HEK293T (cell line): ENCODE data around the gene UBE2S.

ENCODE experiments used
- CTCF ChIA-PET: fragments of 350-600 bp; formaldehyde crosslinking; extraction: SDS; loops from one replicate; lab custom pipeline; 2021; ENCODE audit warnings: antibody characterized with exemption, inconsistent platforms; lab: Yijun Ruan, JAX
- POLR2A ChIA-PET: fragments of 350-600 bp; formaldehyde crosslinking; extraction: SDS; loops from one replicate; lab custom pipeline; 2020; ENCODE audit warnings: antibody characterized with exemption, inconsistent platforms; lab: Yijun Ruan, JAX
- DNase-seq: peaks from one replicate; pipeline ENCODE4 v3.0.0; 2012; ENCODE audit warnings: mixed read lengths; ENCODE audit errors: extremely low spot score
- ARNT ChIP-seq: fragments of 450-650 bp; IDR thresholded peaks from 2 replicates; pipeline ENCODE4 v1.6.1; 2017; ENCODE audit warnings: mild to moderate bottlenecking
- BHLHE40 ChIP-seq: fragments of 450-650 bp; IDR thresholded peaks from 2 replicates; pipeline ENCODE4 v1.6.1; 2016; ENCODE audit warnings: mild to moderate bottlenecking, moderate library complexity, borderline replicate concordance
- CTBP1 ChIP-seq: fragments of 450-650 bp; IDR thresholded peaks from 2 replicates; pipeline ENCODE4 v1.6.1; 2016; ENCODE audit warnings: borderline replicate concordance
- ELF4 ChIP-seq: fragments of 450-650 bp; IDR thresholded peaks from 2 replicates; pipeline ENCODE4 v1.6.1; 2017; ENCODE audit warnings: antibody characterized with exemption
- FOXA1 ChIP-seq: fragments of 450-650 bp; IDR thresholded peaks from 2 replicates; pipeline ENCODE4 v1.6.1; 2016; ENCODE audit warnings: mild to moderate bottlenecking
- FOXK2 ChIP-seq: fragments of 450-650 bp; IDR thresholded peaks from 2 replicates; pipeline ENCODE4 v1.6.1; 2016; ENCODE audit warnings: mild to moderate bottlenecking
- FOXM1 ChIP-seq: fragments of 450-650 bp; IDR thresholded peaks from 2 replicates; pipeline ENCODE4 v1.6.1; 2017; ENCODE audit warnings: mild to moderate bottlenecking, borderline replicate concordance
- HDGF ChIP-seq: fragments of 450-650 bp; IDR thresholded peaks from 2 replicates; pipeline ENCODE4 v1.6.1; 2017; ENCODE audit warnings: antibody characterized with exemption, borderline replicate concordance
- L3MBTL2 ChIP-seq: fragments of 450-650 bp; conservative IDR thresholded peaks from 2 replicates; pipeline ENCODE4 v1.6.1; 2016; ENCODE audit warnings: mild to moderate bottlenecking
- LEF1 ChIP-seq: fragments of 450-650 bp; IDR thresholded peaks from 2 replicates; pipeline ENCODE4 v1.6.1; 2017; ENCODE audit warnings: mild to moderate bottlenecking, borderline replicate concordance
- NFRKB ChIP-seq: fragments of 450-650 bp; IDR thresholded peaks from 2 replicates; pipeline ENCODE4 v1.6.1; 2016; ENCODE audit warnings: mild to moderate bottlenecking, moderate library complexity
- SP1 ChIP-seq: fragments of 450-650 bp; IDR thresholded peaks from 2 replicates; pipeline ENCODE4 v1.6.1; 2017
- SUZ12 ChIP-seq: fragments of 450-650 bp; IDR thresholded peaks from 2 replicates; pipeline ENCODE4 v1.6.1; 2016; ENCODE audit warnings: mild to moderate bottlenecking
- TARDBP ChIP-seq: fragments of 450-650 bp; IDR thresholded peaks from 2 replicates; pipeline ENCODE4 v1.6.1; 2016
- ZNF384 ChIP-seq: fragments of 450-650 bp; IDR thresholded peaks from 2 replicates; pipeline ENCODE4 v1.6.1; 2016
- TF ChIP-seq, protein P1 (sequence below): fragments of 450-650 bp; IDR thresholded peaks from 2 replicates; pipeline ENCODE4 v1.6.1; 2016

The UBE2S gene

DNA sequence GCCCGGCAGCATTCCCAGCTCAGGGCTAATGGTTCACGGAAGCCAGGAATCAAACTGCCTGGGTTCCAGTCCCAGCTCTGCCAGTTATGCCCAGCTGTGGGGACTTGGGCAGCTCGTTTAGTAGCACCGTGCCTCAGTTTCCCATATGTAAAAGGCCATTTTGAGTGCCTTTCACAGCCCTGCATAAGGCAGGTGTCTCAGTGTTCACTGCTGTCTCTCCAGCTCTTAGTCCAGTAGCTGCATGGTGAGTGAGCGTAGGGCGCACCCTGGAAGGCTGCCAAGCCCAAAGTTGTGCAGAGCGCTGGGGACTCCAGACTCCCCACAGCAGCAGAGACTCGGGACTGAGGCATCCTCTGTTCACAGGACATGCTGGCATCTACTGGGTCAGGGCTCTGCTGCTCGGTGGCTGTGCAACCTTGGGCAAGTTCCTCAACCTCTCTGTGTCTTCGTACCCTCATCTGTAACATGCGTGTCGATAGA is 16.4 kb downstream of the UBE2S start:
- DNase-seq: no peak
- no peak for TF ChIP-seq ELF4
- TF ChIP-seq SP1: no peak
- CTCF ChIA-PET: no interaction called here
- POLR2A ChIA-PET: interaction anchor here (2.6 to 9.0 kb wide), 3 partner anchors 9 to 52 kb away, joined by 13 to 72 read pairs (median 14); partner anchors contain the start of genes KMT5C and UBE2S

DNA sequence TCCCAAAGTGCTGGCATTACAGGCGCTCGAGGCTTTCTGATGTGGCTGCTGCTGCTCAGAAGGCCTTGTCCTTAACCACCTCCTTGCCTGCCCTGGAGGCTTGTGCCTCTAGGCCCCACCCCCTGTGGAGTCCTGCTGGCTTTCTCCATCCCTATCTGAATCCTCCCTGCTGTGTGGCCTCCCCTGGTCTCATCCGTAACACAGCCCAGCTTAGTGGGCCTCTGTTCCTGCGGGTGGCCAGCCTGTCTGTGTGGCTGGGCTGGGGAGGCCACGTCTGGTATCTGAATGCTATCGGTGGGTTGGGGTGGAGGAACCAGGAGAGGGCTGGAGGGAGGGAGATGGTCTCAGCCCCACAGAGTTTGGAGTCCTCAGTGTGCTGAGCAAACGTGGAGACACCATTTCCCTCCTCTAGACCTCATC is 17.1 kb downstream of the UBE2S start:
- 0 out of 2 replicates have a peak, but pooled peaks have one; percentile 35 for TF ChIP-seq L3MBTL2
- no peak for TF ChIP-seq ELF4
- no peak for DNase-seq
- ChIA-PET POLR2A (interaction anchor here (1.2 to 9.0 kb wide), 6 partner anchors 9 to 89 kb away, joined by 3 to 72 read pairs (median 10); partner anchors contain the start of genes KMT5C and UBE2S), CTCF (no interaction called here)

DNA sequence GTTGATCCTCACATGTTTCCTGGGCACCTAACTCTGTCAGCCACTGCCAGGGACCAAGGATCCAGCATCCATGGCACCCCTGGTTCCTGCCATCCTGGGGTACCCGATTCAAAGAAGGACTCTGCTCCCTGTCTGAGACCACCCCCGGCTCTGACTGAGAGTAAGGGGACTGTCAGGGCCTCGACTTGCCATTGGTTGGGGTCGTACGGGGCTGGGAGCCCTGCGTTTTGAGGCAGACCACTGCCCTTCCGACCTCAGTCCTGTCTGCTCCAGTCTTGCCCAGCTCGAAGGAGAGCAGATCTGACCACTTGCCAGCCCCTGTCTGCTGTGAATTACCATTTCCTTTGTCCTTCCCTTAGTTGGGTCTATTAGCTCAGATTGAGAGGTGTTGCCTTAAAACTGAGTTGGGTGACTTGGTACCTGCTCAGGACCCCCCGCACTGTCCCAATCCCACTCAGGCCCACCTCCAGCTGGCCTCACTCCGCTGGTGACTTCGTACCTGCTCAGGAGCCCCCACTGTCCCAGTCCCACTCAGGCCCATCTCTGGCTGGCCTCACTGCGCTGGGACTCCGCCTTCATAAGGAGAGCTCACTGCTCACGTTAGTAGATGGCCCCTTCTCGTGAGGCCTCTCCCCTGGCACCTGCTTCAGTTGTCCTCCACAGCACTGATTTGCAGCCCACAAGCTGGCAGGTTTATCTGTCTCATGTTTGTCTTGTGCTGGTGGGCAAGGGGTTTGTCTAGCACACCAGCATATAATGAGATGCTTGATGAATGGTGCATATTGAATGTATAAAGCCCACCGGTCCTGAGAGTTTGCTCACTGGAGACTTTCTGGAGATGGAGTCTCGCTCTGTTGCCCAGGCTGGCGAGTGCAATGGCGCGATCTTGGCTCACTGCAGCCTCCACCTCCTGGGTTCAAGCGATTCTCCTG is 17.9 kb downstream of the UBE2S start:
- CTCF ChIA-PET: no interaction called here
- TF ChIP-seq FOXA1: no peak
- TF ChIP-seq CTBP1: no peak
- no peak for TF ChIP-seq SUZ12
- no peak for TF ChIP-seq NFRKB
- no peak for TF ChIP-seq LEF1
- TF ChIP-seq ARNT: no peak
- TF ChIP-seq TARDBP: no peak
- TF ChIP-seq ZNF384: no peak
- TF ChIP-seq L3MBTL2: no peak
- TF ChIP-seq BHLHE40: no peak
- TF ChIP-seq ELF4: no peak
- no peak for TF ChIP-seq HDGF
- TF ChIP-seq FOXM1: no peak
- DNase-seq: no peak
- POLR2A ChIA-PET: interaction anchor here (0.7 to 9.0 kb wide), 10 partner anchors 9 to 223 kb away, joined by 3 to 72 read pairs (median 4); partner anchors contain the start of genes DNAAF3, KMT5C and UBE2S

DNA sequence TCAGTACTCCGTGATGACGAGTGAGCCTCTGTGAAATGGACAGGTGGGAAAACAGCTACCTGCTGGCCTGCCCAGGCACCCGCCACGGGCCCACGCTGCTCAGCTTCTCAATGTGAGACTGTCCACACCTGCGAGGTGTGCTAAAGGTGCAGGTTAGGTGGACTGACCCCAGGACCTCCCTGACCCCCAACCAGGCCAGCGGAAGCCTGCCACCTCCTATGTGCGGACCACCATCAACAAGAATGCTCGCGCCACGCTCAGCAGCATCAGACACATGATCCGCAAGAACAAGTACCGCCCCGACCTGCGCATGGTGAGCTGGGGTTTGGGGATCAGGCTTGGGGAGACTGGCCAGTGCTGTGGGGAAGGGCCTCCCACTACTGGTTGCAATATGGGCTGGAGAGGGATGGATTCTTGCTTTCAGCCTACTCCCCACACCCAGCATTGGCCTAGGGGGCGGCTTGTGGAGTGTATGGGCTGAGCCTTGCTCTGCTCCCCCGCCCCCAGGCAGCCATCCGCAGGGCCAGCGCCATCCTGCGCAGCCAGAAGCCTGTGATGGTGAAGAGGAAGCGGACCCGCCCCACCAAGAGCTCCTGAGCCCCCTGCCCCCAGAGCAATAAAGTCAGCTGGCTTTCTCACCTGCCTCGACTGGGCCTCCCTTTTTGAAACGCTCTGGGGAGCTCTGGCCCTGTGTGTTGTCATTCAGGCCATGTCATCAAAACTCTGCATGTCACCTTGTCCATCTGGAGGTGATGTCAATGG is 19.7 kb downstream of the UBE2S start:
- CTCF ChIA-PET: no interaction called here

DNA sequence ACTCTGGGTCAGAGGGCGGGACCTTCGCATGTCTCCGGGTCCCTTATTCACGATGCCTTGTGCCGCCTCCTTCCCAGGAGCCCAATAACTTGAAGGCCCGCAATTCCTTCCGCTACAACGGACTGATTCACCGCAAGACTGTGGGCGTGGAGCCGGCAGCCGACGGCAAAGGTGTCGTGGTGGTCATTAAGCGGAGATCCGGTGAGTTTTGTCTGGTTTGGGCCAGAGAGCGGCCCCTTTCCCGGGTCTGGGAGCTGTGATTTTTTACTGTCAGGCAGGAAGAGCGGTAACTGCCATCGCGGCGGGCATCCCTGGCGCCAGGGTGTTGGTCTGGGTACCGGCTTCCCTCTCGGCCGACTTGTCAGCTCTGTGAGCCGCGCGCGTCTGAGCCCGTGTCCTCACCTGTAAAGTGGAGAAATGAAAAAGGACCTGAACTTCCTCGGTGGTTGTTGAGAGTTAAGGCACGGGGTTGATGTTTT is 21.1 kb downstream of the UBE2S start:
- ChIA-PET CTCF (no interaction called here), POLR2A (interaction anchor here (0.9 to 1.1 kb wide), 2 partner anchors 9 to 13 kb away, joined by 3 to 4 read pairs; no protein-coding TSS in a partner anchor)
- TF ChIP-seq ARNT (no peak), SP1 (no peak), ELF4 (no peak), HDGF (no peak), ZNF384 (no peak), BHLHE40 (no peak), FOXK2 (no peak)
- no peak for DNase-seq

More for the DNA sequence above, 19.7 kb downstream of the UBE2S start:
- no peak for DNase-seq
- TF ChIP-seq FOXA1 (no peak), FOXM1 (no peak), SP1 (no peak), ELF4 (no peak), LEF1 (no peak)
- POLR2A ChIA-PET: interaction anchor here (0.9 to 9.0 kb wide), 4 partner anchors 12 to 49 kb away, joined by 3 to 72 read pairs (median 8); partner anchors contain the start of genes KMT5C and UBE2S

DNA sequence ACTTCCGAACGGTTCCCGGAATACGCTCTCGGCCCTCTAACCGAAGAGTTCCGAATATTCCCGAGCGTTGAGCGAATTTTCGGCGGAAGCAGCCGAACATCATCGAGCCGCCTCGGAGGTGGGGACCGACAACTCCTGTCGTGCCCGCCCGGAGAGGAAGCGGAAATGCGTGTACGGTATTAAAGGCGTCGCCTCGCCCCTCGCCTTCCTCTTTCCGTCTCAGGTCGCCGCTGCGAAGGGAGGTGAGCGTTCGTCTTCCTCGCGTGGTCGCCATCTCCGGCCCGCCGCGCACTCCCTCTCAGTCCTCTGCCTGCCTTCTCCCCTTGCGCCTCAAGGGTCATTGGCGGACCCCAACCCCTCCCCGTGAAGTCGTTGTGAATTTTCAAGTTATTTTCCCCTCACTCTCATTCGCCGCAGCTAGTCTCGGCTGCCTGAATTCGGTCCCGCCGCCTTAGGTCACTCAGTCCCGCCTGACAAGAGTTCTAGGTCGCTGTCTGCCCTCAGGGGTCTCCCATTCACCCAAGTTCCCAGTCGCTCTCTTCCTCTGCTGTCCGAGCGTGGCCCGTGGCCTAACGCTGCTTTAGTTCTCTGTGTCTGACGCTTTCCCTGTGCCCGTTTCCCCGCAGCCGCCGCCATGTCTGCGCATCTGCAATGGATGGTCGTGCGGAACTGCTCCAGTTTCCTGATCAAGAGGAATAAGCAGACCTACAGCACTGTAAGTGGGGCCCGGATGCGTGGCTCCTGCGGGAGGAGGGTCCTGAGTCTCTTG is 21.7 kb downstream of the UBE2S start, which contains the start of gene RPL28:
RPL28 (plus strand) TSS at position 209 of the 769 bp plus-strand sequence; CDS start at position 635, 426 bp downstream.
- ChIA-PET POLR2A (interaction anchor here (0.9 to 1.5 kb wide), 3 partner anchors 8 to 13 kb away, joined by 3 to 6 read pairs (median 4); no protein-coding TSS in a partner anchor), CTCF (no interaction called here)
- no peak for TF ChIP-seq LEF1
- peak; percentile 82 for TF ChIP-seq ELF4
- DNase-seq: peak; percentile 96

DNA sequence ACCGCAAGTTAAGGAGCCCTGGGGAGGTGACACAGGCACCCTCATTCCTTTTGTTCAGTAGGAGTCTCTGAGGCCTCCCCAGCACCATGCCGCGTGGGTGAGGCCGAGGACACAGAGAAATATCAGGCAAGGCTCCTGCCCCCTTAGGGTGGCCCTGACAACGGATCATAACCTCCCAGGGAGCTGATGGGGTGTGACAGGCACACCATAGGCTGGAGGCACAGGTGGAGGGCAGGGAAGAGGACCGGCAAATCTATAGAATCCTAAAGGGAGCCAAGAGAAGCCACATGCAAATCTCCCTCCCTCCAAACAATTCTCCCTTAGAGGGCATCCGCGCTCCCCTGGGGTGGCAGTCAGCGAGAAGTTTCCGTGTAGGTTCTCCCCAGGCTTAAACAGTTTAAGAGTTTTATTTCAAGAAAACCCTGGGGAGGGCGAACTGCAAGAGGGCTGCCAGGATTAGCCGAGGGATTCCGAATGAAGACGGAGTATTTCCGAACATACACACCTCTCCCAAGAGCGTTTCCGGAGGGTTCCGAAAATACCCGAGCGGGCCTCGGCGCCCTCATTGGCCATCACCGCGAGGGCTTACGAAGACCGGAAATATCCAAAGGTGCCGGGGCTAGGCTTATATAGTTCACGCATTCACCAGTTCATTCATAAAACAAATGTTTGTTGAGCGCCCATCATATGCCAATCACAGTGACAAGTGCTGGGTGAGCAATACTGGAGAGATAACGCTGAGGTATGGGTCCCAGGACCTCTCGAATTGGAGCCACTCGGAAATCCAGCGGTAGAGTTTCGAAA is 22.5 kb downstream of the UBE2S start:
- CTCF ChIA-PET: no interaction called here
- peak; percentile 95 for DNase-seq
- no peak for TF ChIP-seq NFRKB
- TF ChIP-seq LEF1: no peak
- peak; percentile 54 for TF ChIP-seq L3MBTL2
- TF ChIP-seq, protein P1, sequence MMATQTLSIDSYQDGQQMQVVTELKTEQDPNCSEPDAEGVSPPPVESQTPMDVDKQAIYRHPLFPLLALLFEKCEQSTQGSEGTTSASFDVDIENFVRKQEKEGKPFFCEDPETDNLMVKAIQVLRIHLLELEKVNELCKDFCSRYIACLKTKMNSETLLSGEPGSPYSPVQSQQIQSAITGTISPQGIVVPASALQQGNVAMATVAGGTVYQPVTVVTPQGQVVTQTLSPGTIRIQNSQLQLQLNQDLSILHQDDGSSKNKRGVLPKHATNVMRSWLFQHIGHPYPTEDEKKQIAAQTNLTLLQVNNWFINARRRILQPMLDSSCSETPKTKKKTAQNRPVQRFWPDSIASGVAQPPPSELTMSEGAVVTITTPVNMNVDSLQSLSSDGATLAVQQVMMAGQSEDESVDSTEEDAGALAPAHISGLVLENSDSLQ: peak; percentile 45
- POLR2A ChIA-PET: interaction anchor here (0.5 to 2.7 kb wide), 4 partner anchors 10 to 52 kb away, joined by 3 to 13 read pairs (median 4); partner anchors contain the start of gene KMT5C
